ENCODE results near the gene BMP6.
"Not testable (repeated sequence)": the region's sequence is repeated elsewhere in the genome, so short reads cannot be mapped to it uniquely, and the experiment has no call there.

DNA sequence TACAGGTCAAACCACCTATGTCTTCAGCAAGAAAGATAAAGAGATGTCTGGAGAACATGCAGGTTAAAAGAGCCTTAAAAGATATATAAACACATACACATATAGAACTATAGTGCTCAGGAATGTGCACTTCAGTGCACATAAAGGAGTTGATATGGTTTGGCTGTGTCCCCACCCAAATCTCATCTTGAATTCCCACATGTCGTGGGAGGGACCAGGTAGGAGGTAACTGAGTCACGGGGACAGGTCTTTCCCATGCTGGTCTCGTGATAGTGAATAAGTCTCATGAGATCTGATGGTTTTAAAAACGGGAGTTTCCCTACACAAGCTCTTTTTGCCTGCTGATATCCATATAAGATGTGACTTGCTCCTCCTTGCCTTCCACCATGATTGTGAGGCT, 166.5 kb downstream of the BMP6 start:
- TF ChIP-seq, protein P1, sequence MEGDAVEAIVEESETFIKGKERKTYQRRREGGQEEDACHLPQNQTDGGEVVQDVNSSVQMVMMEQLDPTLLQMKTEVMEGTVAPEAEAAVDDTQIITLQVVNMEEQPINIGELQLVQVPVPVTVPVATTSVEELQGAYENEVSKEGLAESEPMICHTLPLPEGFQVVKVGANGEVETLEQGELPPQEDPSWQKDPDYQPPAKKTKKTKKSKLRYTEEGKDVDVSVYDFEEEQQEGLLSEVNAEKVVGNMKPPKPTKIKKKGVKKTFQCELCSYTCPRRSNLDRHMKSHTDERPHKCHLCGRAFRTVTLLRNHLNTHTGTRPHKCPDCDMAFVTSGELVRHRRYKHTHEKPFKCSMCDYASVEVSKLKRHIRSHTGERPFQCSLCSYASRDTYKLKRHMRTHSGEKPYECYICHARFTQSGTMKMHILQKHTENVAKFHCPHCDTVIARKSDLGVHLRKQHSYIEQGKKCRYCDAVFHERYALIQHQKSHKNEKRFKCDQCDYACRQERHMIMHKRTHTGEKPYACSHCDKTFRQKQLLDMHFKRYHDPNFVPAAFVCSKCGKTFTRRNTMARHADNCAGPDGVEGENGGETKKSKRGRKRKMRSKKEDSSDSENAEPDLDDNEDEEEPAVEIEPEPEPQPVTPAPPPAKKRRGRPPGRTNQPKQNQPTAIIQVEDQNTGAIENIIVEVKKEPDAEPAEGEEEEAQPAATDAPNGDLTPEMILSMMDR (IDR thresholded peaks at IDR 0.05), result not testable (repeated sequence)
- TF ChIP-seq EZH2 (IDR thresholded peaks at IDR 0.05), result not testable (repeated sequence)
